Panc1 (cell line): ENCODE measurements around the gene ASTN2. TPM values are rescaled to one million over a fixed set of nuclear protein-coding genes. Genes with fewer than 3 reads are reported as not detected.

Source experiments
- ATAC-seq: fragments of 200-7000 bp; cut with Tn5 transposase; 2 replicates; pipeline ENCODE4 v1.9.1; 2020; ENCODE audit warnings: mild to moderate bottlenecking, moderate library complexity
- BruUV-seq: library from RNA; stranded (reverse); fragments of 400-500 nt; replicated peaks from 2 replicates; lab custom pipeline; 2021; lab: Mats Ljungman, UMichigan
- CTCF ChIA-PET: fragments of 300-600 bp; sonication (Branson Sonifier 250); formaldehyde crosslinking; loops from one replicate; lab custom pipeline; 2022; ENCODE audit warnings: antibody characterized with exemption; lab: Charles Lee
- POLR2A ChIA-PET: fragments of 300-600 bp; sonication (Branson Sonifier 250); formaldehyde crosslinking; loops from one replicate; lab custom pipeline; 2022; ENCODE audit warnings: antibody characterized with exemption; lab: Charles Lee
- DNase-seq: peaks from one replicate; pipeline ENCODE4 v3.0.0-alpha.2; 2010; ENCODE audit warnings: low read depth, low spot score
- H3K27ac ChIP-seq: 2 replicates; pipeline ENCODE4 v1.5.1; 2011; ENCODE audit warnings: mild to moderate bottlenecking, low read length, inconsistent platforms
- H3K27me3 ChIP-seq: fragments of 200-500 bp; sonication (Bioruptor generic); 2 replicates; pipeline ENCODE4 v1.6.0; 2014; ENCODE audit warnings: low read length, inconsistent platforms; ENCODE audit not compliant: control insufficient read depth, insufficient read depth
- H3K36me3 ChIP-seq: fragments of 200-500 bp; sonication (Bioruptor generic); 2 replicates; pipeline ENCODE4 v1.5.1; 2014; ENCODE audit warnings: inconsistent platforms, mild to moderate bottlenecking, low read length, moderate library complexity; ENCODE audit not compliant: control insufficient read depth, insufficient read depth
- H3K4me1 ChIP-seq: 2 replicates; pipeline ENCODE4 v1.5.1; 2011; ENCODE audit warnings: inconsistent platforms, mild to moderate bottlenecking, low read length, moderate library complexity; ENCODE audit not compliant: control insufficient read depth, insufficient read depth
- H3K4me3 ChIP-seq, 2 experiments: 2 replicates each; pipeline ENCODE4 v1.5.1; 2011 to 2012; ENCODE audit warnings: low read depth in 2 of 2, low read length in 2 of 2, mild to moderate bottlenecking in 2 of 2, inconsistent platforms in 1 of 2, moderate library complexity in 1 of 2
- H3K9me3 ChIP-seq: fragments of 200-500 bp; sonication (Bioruptor generic); 2 replicates; pipeline ENCODE4 v1.5.1; 2014; ENCODE audit warnings: low read depth, mild to moderate bottlenecking, inconsistent platforms, low read length, moderate library complexity; ENCODE audit not compliant: control insufficient read depth, insufficient read depth
- POLR2AphosphoS5 ChIP-seq: IDR thresholded peaks from 2 replicates; pipeline ENCODE4 v1.6.1; 2012; ENCODE audit warnings: mild to moderate bottlenecking, low read depth, low read length, moderate library complexity
- SIN3A ChIP-seq: IDR thresholded peaks from 2 replicates; pipeline ENCODE4 v1.6.1; 2012; ENCODE audit warnings: low read depth, mild to moderate bottlenecking, low read length, moderate library complexity, borderline replicate concordance; ENCODE audit not compliant: insufficient read depth
- TCF7L2 ChIP-seq: IDR thresholded peaks from 2 replicates; pipeline ENCODE4 v1.6.1; 2011; ENCODE audit warnings: mild to moderate bottlenecking, low read depth, low read length, inconsistent platforms
- in situ Hi-C: cut with HindIII; loops from 2 replicates; pipeline ENCODE4 v1.10.0; 2016; ENCODE audit warnings: low sequenced_read_pairs, low pct_unique_long_range_greater_than_20kb
- intact Hi-C: fragments of 100-400 bp; cut with micrococcal nuclease; formaldehyde crosslinking; loops from one replicate; pipeline ENCODE4 v1.10.0; 2022; ENCODE audit not compliant: unreplicated experiment
- total RNA-seq: library from RNA; stranded (reverse); gene quantifications from one replicate; pipeline ENCODE4 v1.2.1, GENCODE V29; 2021; ENCODE audit not compliant: unreplicated experiment
- TF ChIP-seq, protein P1 (sequence below), 2 experiments: IDR thresholded peaks; 2 replicates each; pipeline ENCODE4 v1.6.1; 2011 to 2012; ENCODE audit warnings: low read depth in 2 of 2, control low read depth in 1 of 2, low read length in 1 of 2, mild to moderate bottlenecking in 1 of 2, moderate library complexity in 1 of 2; ENCODE audit not compliant: insufficient read depth in 1 of 2
- TF ChIP-seq, protein P2 (sequence below): fragments of 450-650 bp; IDR thresholded peaks from 2 replicates; pipeline ENCODE4 v1.5.1; 2017; ENCODE audit warnings: mild to moderate bottlenecking

Gene ASTN2
- total RNA-seq, 1 experiment from 2014 or later = 3.9 TPM

DNA sequence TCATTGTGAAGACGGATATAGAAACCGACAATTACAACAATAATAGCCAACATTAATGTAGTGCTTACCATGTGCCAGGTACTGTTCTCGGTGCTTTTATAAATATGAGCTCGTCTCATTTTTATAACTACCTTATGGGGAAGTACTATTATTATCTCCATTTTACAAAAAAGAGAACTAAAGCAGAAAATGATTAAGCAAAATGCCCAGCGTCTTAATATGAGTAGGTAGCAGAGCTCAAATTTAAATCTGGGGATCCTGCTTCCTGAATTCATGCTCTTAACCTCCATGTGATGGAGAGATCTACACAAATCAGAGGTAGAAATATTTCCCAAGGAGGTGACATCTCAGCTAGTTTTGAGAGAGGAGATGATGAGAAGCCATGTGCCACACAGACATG is 470.9 kb downstream of the ASTN2 start:
- in situ Hi-C loops (no loop called here), intact Hi-C loops (no loop called here)
- ChIA-PET POLR2A (interaction anchor here (0.7 kb wide), 1 partner anchor 1018 kb away, joined by 7 read pairs; no protein-coding TSS in a partner anchor), CTCF (no interaction called here)
- no peak for DNase-seq
- H3K9me3 ChIP-seq = no peaks in the 10 kb centered on the region
- H3K27ac ChIP-seq = no peak overlapping the region
- H3K4me3 ChIP-seq = no peak overlapping the region
- TF ChIP-seq POLR2AphosphoS5 (no peak), TCF7L2 (no peak)
- TF ChIP-seq, protein P1, sequence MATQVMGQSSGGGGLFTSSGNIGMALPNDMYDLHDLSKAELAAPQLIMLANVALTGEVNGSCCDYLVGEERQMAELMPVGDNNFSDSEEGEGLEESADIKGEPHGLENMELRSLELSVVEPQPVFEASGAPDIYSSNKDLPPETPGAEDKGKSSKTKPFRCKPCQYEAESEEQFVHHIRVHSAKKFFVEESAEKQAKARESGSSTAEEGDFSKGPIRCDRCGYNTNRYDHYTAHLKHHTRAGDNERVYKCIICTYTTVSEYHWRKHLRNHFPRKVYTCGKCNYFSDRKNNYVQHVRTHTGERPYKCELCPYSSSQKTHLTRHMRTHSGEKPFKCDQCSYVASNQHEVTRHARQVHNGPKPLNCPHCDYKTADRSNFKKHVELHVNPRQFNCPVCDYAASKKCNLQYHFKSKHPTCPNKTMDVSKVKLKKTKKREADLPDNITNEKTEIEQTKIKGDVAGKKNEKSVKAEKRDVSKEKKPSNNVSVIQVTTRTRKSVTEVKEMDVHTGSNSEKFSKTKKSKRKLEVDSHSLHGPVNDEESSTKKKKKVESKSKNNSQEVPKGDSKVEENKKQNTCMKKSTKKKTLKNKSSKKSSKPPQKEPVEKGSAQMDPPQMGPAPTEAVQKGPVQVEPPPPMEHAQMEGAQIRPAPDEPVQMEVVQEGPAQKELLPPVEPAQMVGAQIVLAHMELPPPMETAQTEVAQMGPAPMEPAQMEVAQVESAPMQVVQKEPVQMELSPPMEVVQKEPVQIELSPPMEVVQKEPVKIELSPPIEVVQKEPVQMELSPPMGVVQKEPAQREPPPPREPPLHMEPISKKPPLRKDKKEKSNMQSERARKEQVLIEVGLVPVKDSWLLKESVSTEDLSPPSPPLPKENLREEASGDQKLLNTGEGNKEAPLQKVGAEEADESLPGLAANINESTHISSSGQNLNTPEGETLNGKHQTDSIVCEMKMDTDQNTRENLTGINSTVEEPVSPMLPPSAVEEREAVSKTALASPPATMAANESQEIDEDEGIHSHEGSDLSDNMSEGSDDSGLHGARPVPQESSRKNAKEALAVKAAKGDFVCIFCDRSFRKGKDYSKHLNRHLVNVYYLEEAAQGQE (IDR thresholded peaks at IDR 0.05; ENCODE audit: insufficient read depth in 1 of 2, low read depth in 2 of 2, low read length in 1 of 2) = no peak
- TF ChIP-seq, protein P2, sequence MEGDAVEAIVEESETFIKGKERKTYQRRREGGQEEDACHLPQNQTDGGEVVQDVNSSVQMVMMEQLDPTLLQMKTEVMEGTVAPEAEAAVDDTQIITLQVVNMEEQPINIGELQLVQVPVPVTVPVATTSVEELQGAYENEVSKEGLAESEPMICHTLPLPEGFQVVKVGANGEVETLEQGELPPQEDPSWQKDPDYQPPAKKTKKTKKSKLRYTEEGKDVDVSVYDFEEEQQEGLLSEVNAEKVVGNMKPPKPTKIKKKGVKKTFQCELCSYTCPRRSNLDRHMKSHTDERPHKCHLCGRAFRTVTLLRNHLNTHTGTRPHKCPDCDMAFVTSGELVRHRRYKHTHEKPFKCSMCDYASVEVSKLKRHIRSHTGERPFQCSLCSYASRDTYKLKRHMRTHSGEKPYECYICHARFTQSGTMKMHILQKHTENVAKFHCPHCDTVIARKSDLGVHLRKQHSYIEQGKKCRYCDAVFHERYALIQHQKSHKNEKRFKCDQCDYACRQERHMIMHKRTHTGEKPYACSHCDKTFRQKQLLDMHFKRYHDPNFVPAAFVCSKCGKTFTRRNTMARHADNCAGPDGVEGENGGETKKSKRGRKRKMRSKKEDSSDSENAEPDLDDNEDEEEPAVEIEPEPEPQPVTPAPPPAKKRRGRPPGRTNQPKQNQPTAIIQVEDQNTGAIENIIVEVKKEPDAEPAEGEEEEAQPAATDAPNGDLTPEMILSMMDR = no peak
- ATAC-seq = no peak
- no peaks in the 10 kb centered on the region for H3K36me3 ChIP-seq
- no peaks in the 10 kb centered on the region for H3K27me3 ChIP-seq
- no peaks in the 10 kb centered on the region for H3K4me1 ChIP-seq
- no TSS peak for BruUV-seq

GRCh38 chr9:116942593-116943061 is 472.2 kb downstream of the ASTN2 start:
- TF ChIP-seq SIN3A (no peak), POLR2AphosphoS5 (no peak), TCF7L2 (no peak)
- TF ChIP-seq, protein P1 (IDR thresholded peaks at IDR 0.05; ENCODE audit: insufficient read depth in 1 of 2, low read depth in 2 of 2, low read length in 1 of 2) = no peak
- TF ChIP-seq, protein P2 = no peak
- no peaks in the 10 kb centered on the region for H3K36me3 ChIP-seq
- H3K4me3 ChIP-seq = no peak overlapping the region
- POLR2A ChIA-PET = no interaction called here
- H3K9me3 ChIP-seq = no peaks in the 10 kb centered on the region
- no peak for ATAC-seq
- H3K27ac ChIP-seq = no peak overlapping the region
- no peak for DNase-seq
- H3K4me1 ChIP-seq = no peaks in the 10 kb centered on the region
- no peaks in the 10 kb centered on the region for H3K27me3 ChIP-seq
- intact Hi-C loops (no loop called here), in situ Hi-C loops (no loop called here)
- CTCF ChIA-PET = no interaction called here
- BruUV-seq = no TSS peak
